HG02588 (cell line): Measurements from ENCODE around the gene FGF5.
"Not testable (repeated sequence)": the region's sequence is repeated elsewhere in the genome, so short reads cannot be mapped to it uniquely, and the experiment has no call there.

ENCODE experiments used
- ATAC-seq: cut with Tn5 transposase; IDR thresholded peaks from one replicate; pipeline ENCODE4 v1.9.1; 2021; ENCODE audit warnings: mild to moderate bottlenecking, moderate library complexity; ENCODE audit not compliant: unreplicated experiment

FGF5 gene

DNA sequence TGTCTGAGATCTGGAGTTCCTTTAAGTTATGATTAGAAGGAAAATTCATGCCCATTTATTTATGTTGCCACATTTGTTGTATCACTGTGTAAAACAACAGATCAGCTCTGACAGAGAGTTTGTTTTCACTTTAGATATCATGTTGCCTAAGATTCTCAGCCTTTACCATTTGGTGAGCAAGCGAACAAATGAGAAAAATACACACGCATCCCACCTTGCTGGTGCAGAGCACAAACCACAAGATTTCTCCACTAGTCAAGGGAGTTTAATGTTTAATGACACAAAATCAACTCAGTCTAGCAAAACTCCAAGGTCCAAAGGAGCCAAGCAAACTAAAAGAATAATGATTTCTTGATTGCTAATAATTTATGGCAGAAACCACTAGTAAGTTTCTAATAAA lies 27.7 kb downstream of the FGF5 start:
- no peak for ATAC-seq

GRCh38 chr4:80295336-80295735 lies 28.9 kb downstream of the FGF5 start:
- no peak for ATAC-seq

- ATAC-seq = no peak
These were observed 29.4 kb downstream of the FGF5 start for GRCh38 chr4:80295826-80296225.

- no peak for ATAC-seq
These were observed 35.4 kb downstream of the FGF5 start for GRCh38 chr4:80301884-80302283.

DNA sequence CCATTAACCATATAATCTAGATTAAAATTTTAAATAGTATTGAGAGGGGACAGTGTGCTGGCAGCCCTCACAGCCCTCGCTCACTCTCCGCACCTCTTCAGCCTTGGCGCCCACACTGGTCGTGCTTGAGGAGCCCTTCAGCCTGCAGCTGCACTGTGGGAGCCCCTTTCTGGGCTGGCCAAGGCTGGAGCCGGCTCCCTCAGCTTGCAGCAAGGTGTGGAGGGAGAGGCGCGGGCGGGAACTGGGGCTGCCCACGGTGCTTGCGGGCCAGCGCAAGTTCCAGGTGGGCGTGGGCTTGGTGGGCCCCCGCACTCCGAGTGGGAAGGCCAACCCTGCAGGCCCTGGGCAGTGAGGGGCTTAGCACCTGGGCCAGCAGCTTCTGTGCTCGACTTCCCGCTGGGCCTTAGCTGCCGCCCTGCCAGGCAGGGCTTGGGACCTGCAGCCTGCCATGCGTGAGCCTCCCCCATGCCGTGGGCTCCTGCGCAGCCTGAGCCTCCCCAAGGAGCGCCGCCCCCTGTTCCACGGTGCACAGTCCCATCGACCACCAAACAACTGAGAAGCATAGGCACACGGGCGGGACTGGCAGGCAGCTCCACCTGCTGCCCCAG lies 36.3 kb downstream of the FGF5 start:
- ATAC-seq = no peak

GRCh38 chr4:80305466-80305865 lies 39.0 kb downstream of the FGF5 start:
- no peak for ATAC-seq

GRCh38 chr4:80306260-80306659 lies 39.8 kb downstream of the FGF5 start:
- ATAC-seq = no peak

DNA sequence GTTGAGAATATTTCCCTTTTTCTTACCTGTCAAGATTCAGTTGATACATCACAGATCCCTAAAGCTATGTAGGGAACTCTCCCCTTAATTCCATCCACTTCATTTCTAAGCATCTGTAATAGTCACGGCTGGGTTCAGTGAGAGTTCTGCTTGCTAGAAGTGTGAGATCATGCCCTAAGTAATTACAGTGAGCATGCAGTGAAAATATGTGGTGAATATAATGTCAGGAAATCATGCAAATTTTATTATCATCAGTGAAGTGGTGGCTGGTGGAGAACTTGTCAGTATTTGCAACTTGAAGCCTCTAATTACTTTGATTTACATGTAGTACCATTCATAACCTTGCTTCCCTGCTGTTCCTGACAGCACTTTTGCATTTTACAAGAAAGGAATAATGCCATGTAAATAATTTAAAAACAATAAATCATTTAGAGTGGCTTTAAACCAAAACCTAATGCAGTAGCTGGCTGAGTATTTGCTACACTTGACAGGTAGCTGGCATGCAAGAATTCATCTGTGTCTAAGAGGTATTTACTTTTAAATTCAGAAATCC lies 40.8 kb downstream of the FGF5 start:
- ATAC-seq = no peak

- ATAC-seq = no peak
These were observed 41.5 kb downstream of the FGF5 start for GRCh38 chr4:80307774-80308465.

DNA sequence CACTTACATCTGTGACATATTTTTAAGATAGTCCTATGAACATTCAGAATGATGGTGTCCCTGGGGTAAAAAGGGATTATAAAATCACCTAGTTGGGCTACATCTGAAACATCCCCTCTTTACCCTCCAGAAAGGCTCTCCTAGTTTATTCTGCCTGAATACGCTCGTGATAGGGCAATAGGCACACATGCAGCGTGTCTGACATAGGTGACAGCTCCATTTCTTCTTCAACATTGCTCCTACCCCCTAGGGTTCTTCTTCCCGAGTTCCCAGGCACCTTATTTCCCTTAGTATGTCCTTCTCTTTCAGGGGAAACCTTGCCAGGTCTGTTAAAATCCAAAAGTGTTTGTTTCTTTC lies 42.0 kb downstream of the FGF5 start:
- ATAC-seq = no peak

GRCh38 chr4:80309294-80310004 lies 43.0 kb downstream of the FGF5 start:
- ATAC-seq = no peak

DNA sequence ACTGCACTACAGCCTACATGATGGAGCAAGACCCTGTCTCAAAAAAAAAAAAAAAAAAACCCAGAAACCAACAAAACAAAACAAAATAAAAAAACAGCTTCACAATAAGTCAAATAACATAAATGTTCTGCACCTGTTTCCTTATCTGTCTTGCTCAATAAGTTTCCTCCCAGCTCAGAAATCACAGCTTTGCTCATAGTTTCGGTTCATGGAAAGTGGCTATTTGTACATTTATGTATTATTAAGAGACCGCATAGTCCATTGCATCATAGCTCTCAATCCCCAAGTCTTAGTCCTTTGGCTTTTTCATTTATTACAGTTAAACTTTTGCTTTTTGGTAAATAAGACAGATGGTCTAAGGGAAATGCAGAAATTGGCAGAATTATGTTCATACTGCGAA lies 44.7 kb downstream of the FGF5 start:
- no peak for ATAC-seq

DNA sequence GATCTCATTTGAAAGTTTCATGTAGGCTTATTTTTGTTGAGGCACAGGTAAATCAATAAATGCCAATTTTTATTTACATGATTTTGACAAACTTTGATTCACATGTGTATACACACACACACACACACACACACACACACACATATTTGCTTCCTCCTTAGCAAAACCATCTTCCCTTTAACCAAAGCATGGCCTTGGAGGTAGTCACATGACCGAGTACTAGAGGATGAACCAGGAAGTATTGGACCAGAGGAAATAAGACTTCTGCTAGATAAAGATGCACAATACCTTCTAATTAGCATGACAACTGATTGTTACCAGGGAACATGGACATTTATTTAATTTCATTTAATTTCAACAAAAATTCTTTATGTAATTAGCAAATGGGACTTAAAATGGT lies 45.7 kb downstream of the FGF5 start:
- no peak for ATAC-seq

DNA sequence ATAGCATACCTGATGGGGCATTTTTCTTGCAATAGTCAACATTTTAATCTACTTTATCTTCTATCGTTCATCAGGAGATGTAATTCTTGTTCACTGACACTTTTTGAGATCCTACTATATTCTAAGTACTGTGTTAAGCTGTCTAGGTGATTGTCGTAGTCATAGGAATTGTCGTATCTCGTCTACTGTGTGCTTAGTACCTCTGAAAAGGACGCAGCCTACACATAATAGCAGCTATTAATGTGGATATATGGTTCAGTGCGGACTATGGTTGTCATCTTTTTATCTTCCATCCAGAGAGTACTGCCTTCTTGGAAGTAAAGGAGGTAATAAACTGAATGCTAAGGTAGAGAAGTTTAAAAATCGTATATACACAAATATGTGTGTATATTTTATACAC lies 47.2 kb downstream of the FGF5 start:
- ATAC-seq = no peak

DNA sequence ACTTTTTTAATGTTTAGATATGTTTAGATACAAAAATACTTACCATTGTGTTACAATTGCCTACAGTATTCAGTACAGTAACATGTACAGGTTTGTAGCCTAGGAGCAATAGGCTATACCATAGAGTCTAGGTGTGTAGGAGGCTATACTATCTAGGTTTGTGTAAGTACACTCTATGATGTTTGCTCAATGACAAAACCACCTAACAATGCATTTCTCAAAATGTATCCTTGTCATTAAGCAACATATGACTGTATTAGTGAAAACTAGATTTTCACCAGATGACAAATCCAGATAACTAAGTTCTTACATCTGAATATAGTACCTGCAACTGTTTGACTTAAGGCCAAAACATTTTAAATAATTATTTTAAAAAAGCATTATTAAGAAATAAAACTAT lies 49.4 kb downstream of the FGF5 start:
- not testable (repeated sequence) for ATAC-seq

- no peak for ATAC-seq
These were observed 54.9 kb downstream of the FGF5 start for GRCh38 chr4:80321341-80321740.

GRCh38 chr4:80321776-80322175 lies 55.3 kb downstream of the FGF5 start:
- no peak for ATAC-seq

DNA sequence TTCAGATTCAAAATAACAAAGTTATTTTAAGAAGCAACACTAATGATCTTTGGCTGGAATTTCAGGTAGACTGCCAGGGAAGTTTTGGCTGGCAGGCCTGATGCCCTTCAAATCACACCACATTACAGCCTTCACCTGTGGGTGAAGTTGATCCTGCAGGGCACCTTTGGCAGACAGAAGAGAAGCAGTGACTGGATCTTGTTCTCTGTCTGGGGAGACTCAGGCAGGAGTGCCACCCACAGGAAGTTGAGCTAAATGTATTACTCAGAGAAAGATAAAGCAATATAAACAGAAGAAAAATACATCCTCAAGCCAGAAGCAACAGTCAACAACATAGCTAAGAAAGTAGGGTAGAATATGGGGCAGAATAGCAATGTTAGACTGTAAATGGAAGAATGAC lies 56.3 kb downstream of the FGF5 start:
- ATAC-seq = no peak

DNA sequence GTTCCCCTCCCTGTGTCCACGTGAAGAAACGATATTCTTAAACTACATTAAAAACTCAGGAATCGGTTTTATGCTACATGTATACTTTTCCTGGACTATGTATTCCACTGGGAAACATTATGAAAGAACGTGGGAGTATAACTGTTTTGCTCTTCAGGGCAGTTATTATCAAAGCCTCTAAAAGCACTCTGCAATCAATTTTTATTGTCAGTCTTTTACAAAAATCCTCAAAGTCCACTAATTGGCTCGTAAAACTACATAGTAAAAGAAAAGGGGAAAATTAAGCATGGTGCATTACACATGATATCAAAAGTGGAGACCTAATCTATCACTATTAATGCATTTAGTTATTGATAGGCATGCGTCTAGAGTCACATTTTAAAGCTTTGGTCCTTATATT lies 57.7 kb downstream of the FGF5 start:
- ATAC-seq = no peak

- no peak for ATAC-seq
These were observed 65.2 kb downstream of the FGF5 start for GRCh38 chr4:80331693-80332092.

GRCh38 chr4:80333121-80333520 lies 66.7 kb downstream of the FGF5 start:
- no peak for ATAC-seq

DNA sequence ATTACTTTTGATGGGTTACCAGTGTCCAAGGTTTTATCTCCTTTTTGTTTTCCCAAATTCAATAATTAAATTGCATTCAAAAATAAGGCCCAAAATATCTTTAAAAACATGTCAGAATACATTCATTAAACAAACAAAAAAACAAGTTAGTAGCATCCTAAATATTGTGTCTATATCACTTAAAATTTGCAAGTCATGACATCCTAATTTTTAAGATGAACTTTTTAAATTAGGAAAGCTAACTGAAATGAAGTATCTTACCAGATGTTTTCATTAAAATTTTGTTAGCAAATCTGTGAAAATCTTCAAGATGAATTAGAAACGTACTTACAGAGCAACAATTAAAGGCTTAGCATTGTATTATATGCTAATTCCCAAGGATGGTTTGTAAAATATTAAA lies 68.1 kb downstream of the FGF5 start:
- no peak for ATAC-seq
